HepG2 (cell line): ENCODE results near the gene C4B. TPM values are rescaled to one million over a fixed set of nuclear protein-coding genes. Genes with fewer than 3 reads are reported as not detected.

Source experiments
- JUND ChIP-seq: sonication (generic); formaldehyde crosslinking; IDR thresholded peaks from 2 replicates; pipeline ENCODE4 v1.8.0; 2022; ENCODE audit warnings: mild to moderate bottlenecking, missing genetic modification reagents
- SIX4 ChIP-seq: sonication (generic); formaldehyde crosslinking; IDR thresholded peaks from 2 replicates; pipeline ENCODE4 v1.4.0; 2020; ENCODE audit warnings: missing genetic modification reagents
- SNAPC2 ChIP-seq: sonication (generic); formaldehyde crosslinking; IDR thresholded peaks from 2 replicates; pipeline ENCODE4 v1.8.1; 2022; ENCODE audit warnings: mild to moderate bottlenecking, missing genetic modification reagents
- TCF12 ChIP-seq, 2 experiments: fragments of 450-650 bp in 1 of 2; sonication (generic) in 1 of 2; formaldehyde crosslinking in 1 of 2; IDR thresholded peaks; 2 replicates each; pipeline versions ENCODE4 v1.6.1 to v1.8.0; 2017 to 2022; ENCODE audit warnings: antibody characterized with exemption in 1 of 2, mild to moderate bottlenecking in 1 of 2, missing genetic modification reagents in 1 of 2, moderate library complexity in 1 of 2
- TMF1 ChIP-seq: sonication (generic); formaldehyde crosslinking; IDR thresholded peaks from 2 replicates; pipeline ENCODE4 v1.8.1; 2022; ENCODE audit warnings: low read depth, missing genetic modification reagents
- ZNF230 ChIP-seq: sonication (generic); formaldehyde crosslinking; IDR thresholded peaks from 2 replicates; pipeline ENCODE4 v1.4.0; 2020; ENCODE audit warnings: mild to moderate bottlenecking, missing genetic modification reagents
- ZNF235 ChIP-seq: sonication (generic); formaldehyde crosslinking; IDR thresholded peaks from 2 replicates; pipeline ENCODE4 v1.8.1; 2023; ENCODE audit warnings: mild to moderate bottlenecking, missing genetic modification reagents, borderline replicate concordance
- ZNF367 ChIP-seq: sonication (generic); formaldehyde crosslinking; IDR thresholded peaks from 2 replicates; pipeline ENCODE4 v1.4.0; 2020; ENCODE audit warnings: missing genetic modification reagents, borderline replicate concordance
- ZNF660 ChIP-seq: sonication (generic); formaldehyde crosslinking; IDR thresholded peaks from 2 replicates; pipeline ENCODE4 v1.5.1; 2020; ENCODE audit warnings: mild to moderate bottlenecking, low read depth, missing genetic modification reagents, borderline replicate concordance
- polyA plus RNA-seq, 8 experiments: library from polyadenylated mRNA; depleted of rRNA in 3 of 8; stranded (reverse) in 7 of 8; unstranded in 1 of 8; fragments of >200 nt; fragmentation: Illumina TruSeq in 4 of 8; extraction: Trizol in 4 of 8; gene quantifications; 2 replicates each; pipeline versions ENCODE4 v1.2.1 to v1.2.3, GENCODE V29; 2011 to 2016; ENCODE audit warnings: low read depth in 4 of 8, missing spikeins in 1 of 8, mixed read lengths in 1 of 8; ENCODE audit not compliant: insufficient read depth in 1 of 8
- total RNA-seq, 5 experiments: library from RNA; depleted of rRNA; stranded (reverse); fragments of >200 nt; fragmentation: Illumina TruSeq; extraction: Trizol; gene quantifications; 2 replicates each; pipeline ENCODE4 v1.2.3, GENCODE V29; 2016; ENCODE audit warnings: low read depth in 1 of 5
- TF ChIP-seq, protein P1 (sequence below): sonication (generic); formaldehyde crosslinking; conservative IDR thresholded peaks from 2 replicates; pipeline ENCODE4 v1.8.0; 2022; ENCODE audit warnings: low read depth, missing genetic modification reagents
- TF ChIP-seq, protein P2 (sequence below): sonication (generic); formaldehyde crosslinking; IDR thresholded peaks from 2 replicates; pipeline ENCODE4 v1.4.0; 2020; ENCODE audit warnings: missing genetic modification reagents
- TF ChIP-seq, protein P3 (sequence below): sonication (generic); formaldehyde crosslinking; IDR thresholded peaks from 2 replicates; pipeline ENCODE4 v1.4.0; 2020; ENCODE audit warnings: missing genetic modification reagents
- TF ChIP-seq, protein P4 (sequence below): sonication (generic); formaldehyde crosslinking; IDR thresholded peaks from 2 replicates; pipeline ENCODE4 v1.8.0; 2022; ENCODE audit warnings: mild to moderate bottlenecking, missing genetic modification reagents, moderate library complexity
- TF ChIP-seq, protein P5 (sequence below): sonication (generic); formaldehyde crosslinking; IDR thresholded peaks from 2 replicates; pipeline ENCODE4 v1.4.0; 2020; ENCODE audit warnings: missing genetic modification reagents, borderline replicate concordance

Gene C4B
- total and polyA plus RNA-seq, 2 of the 13 experiments (the other 11 are each of a cell fraction or from before 2014, with no cell fraction given), result 167 to 538 TPM

DNA sequence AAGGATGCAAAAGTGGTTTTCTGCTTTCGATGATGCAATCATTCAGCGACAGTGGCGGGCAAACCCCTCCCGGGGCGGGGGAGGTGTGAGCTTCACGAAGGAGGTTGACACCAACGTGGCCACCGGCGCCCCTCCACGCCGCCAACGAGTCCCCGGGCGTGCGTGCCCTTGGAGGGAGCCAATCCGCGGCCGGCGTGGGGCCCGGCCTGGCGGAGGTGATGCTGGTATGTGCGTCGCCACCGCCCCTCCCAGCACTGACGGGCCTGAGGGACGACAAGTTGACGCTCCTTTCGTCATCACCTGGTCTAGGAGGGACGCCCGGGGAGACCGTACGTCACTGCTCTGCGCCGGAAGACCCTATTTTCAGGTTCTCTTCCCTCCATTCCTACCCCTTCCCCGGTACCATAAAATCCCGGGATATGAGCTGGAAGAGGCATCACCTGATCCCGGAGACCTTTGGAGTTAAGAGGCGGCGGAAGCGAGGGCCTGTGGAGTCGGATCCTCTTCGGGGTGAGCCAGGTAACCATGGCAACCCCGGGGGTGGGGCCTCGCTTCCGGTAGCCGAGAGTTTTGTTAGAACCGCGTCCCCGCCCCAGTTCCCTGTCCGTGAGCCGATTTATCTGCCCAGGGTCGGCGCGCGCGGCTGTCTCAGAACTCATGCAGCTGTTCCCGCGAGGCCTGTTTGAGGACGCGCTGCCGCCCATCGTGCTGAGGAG is 42.4 kb upstream of the C4B start, which contains the start of gene DXO (continued):
- no peak for TF ChIP-seq TCF12 (IDR thresholded peaks at IDR 0.05)
- peak; percentile 79; the same call in 1 of the 2 replicates for TF ChIP-seq TCF12 (CRISPR knock-in tag; IDR thresholded peaks at IDR 0.05)
- TF ChIP-seq ZNF230 (CRISPR knock-in tag), result no peak
- no peak; the same call in none of the 2 replicates for TF ChIP-seq SNAPC2 (CRISPR knock-in tag)
- TF ChIP-seq, protein P1, sequence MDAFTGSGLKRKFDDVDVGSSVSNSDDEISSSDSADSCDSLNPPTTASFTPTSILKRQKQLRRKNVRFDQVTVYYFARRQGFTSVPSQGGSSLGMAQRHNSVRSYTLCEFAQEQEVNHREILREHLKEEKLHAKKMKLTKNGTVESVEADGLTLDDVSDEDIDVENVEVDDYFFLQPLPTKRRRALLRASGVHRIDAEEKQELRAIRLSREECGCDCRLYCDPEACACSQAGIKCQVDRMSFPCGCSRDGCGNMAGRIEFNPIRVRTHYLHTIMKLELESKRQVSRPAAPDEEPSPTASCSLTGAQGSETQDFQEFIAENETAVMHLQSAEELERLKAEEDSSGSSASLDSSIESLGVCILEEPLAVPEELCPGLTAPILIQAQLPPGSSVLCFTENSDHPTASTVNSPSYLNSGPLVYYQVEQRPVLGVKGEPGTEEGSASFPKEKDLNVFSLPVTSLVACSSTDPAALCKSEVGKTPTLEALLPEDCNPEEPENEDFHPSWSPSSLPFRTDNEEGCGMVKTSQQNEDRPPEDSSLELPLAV (CRISPR knock-in tag), result peak; percentile 90
- TF ChIP-seq, protein P2, sequence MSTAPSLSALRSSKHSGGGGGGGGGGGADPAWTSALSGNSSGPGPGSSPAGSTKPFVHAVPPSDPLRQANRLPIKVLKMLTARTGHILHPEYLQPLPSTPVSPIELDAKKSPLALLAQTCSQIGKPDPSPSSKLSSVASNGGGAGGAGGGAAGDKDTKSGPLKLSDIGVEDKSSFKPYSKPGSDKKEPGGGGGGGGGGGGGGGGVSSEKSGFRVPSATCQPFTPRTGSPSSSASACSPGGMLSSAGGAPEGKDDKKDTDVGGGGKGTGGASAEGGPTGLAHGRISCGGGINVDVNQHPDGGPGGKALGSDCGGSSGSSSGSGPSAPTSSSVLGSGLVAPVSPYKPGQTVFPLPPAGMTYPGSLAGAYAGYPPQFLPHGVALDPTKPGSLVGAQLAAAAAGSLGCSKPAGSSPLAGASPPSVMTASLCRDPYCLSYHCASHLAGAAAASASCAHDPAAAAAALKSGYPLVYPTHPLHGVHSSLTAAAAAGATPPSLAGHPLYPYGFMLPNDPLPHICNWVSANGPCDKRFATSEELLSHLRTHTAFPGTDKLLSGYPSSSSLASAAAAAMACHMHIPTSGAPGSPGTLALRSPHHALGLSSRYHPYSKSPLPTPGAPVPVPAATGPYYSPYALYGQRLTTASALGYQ, result peak; percentile 60; the same call in 1 of the 2 replicates
- TF ChIP-seq, protein P3, sequence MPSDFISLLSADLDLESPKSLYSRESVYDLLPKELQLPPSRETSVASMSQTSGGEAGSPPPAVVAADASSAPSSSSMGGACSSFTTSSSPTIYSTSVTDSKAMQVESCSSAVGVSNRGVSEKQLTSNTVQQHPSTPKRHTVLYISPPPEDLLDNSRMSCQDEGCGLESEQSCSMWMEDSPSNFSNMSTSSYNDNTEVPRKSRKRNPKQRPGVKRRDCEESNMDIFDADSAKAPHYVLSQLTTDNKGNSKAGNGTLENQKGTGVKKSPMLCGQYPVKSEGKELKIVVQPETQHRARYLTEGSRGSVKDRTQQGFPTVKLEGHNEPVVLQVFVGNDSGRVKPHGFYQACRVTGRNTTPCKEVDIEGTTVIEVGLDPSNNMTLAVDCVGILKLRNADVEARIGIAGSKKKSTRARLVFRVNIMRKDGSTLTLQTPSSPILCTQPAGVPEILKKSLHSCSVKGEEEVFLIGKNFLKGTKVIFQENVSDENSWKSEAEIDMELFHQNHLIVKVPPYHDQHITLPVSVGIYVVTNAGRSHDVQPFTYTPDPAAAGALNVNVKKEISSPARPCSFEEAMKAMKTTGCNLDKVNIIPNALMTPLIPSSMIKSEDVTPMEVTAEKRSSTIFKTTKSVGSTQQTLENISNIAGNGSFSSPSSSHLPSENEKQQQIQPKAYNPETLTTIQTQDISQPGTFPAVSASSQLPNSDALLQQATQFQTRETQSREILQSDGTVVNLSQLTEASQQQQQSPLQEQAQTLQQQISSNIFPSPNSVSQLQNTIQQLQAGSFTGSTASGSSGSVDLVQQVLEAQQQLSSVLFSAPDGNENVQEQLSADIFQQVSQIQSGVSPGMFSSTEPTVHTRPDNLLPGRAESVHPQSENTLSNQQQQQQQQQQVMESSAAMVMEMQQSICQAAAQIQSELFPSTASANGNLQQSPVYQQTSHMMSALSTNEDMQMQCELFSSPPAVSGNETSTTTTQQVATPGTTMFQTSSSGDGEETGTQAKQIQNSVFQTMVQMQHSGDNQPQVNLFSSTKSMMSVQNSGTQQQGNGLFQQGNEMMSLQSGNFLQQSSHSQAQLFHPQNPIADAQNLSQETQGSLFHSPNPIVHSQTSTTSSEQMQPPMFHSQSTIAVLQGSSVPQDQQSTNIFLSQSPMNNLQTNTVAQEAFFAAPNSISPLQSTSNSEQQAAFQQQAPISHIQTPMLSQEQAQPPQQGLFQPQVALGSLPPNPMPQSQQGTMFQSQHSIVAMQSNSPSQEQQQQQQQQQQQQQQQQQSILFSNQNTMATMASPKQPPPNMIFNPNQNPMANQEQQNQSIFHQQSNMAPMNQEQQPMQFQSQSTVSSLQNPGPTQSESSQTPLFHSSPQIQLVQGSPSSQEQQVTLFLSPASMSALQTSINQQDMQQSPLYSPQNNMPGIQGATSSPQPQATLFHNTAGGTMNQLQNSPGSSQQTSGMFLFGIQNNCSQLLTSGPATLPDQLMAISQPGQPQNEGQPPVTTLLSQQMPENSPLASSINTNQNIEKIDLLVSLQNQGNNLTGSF (CRISPR knock-in tag), result no peak
- TF ChIP-seq, protein P4, sequence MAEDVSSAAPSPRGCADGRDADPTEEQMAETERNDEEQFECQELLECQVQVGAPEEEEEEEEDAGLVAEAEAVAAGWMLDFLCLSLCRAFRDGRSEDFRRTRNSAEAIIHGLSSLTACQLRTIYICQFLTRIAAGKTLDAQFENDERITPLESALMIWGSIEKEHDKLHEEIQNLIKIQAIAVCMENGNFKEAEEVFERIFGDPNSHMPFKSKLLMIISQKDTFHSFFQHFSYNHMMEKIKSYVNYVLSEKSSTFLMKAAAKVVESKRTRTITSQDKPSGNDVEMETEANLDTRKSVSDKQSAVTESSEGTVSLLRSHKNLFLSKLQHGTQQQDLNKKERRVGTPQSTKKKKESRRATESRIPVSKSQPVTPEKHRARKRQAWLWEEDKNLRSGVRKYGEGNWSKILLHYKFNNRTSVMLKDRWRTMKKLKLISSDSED (CRISPR knock-in tag), result no peak
- TF ChIP-seq, protein P5, sequence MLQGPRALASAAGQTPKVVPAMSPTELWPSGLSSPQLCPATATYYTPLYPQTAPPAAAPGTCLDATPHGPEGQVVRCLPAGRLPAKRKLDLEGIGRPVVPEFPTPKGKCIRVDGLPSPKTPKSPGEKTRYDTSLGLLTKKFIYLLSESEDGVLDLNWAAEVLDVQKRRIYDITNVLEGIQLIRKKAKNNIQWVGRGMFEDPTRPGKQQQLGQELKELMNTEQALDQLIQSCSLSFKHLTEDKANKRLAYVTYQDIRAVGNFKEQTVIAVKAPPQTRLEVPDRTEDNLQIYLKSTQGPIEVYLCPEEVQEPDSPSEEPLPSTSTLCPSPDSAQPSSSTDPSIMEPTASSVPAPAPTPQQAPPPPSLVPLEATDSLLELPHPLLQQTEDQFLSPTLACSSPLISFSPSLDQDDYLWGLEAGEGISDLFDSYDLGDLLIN, result peak; percentile 11; the same call in 1 of the 2 replicates
- TF ChIP-seq ZNF660 (CRISPR knock-in tag), result no peak
- peak; percentile 38; the same call in 1 of the 2 replicates for TF ChIP-seq JUND (CRISPR knock-in tag)
- TF ChIP-seq SIX4 (CRISPR knock-in tag), result peak; percentile 48
- peak; percentile 19; the same call in 1 of the 2 replicates for TF ChIP-seq TMF1 (CRISPR knock-in tag)
- peak; percentile 83; the same call in 1 of the 2 replicates for TF ChIP-seq ZNF235 (CRISPR knock-in tag)
- TF ChIP-seq ZNF367 (CRISPR knock-in tag), result no peak
